HEK293 (cell line): ENCODE results near the gene IDNK.
"Not testable (repeated sequence)": the region's sequence is repeated elsewhere in the genome, so short reads cannot be mapped to it uniquely, and the experiment has no call there.

Experiments
- KLF16 ChIP-seq: fragments of 450-650 bp; formaldehyde crosslinking; IDR thresholded peaks from 2 replicates; pipeline ENCODE4 v1.5.1; 2017; ENCODE audit warnings: missing biosample characterization, missing genetic modification characterization
- ZNF24 ChIP-seq: fragments of 450-650 bp; formaldehyde crosslinking; IDR thresholded peaks from 2 replicates; pipeline ENCODE4 v1.5.1; 2016; ENCODE audit warnings: missing biosample characterization, missing genetic modification characterization
- ZNF292 ChIP-seq: fragments of 450-650 bp; formaldehyde crosslinking; IDR thresholded peaks from 2 replicates; pipeline ENCODE4 v1.5.1; 2016; ENCODE audit warnings: low read depth, missing biosample characterization, missing genetic modification characterization, borderline replicate concordance
- ZNF561 ChIP-seq: fragments of 450-650 bp; IDR thresholded peaks from 2 replicates; pipeline ENCODE4 v1.5.1; 2018; ENCODE audit warnings: missing biosample characterization, missing genetic modification characterization, borderline replicate concordance
- TF ChIP-seq, protein P1 (sequence below): fragments of 450-650 bp; formaldehyde crosslinking; IDR thresholded peaks from 2 replicates; pipeline ENCODE4 v1.5.1; 2016; ENCODE audit warnings: missing biosample characterization, missing genetic modification characterization

- TF ChIP-seq, protein P1, sequence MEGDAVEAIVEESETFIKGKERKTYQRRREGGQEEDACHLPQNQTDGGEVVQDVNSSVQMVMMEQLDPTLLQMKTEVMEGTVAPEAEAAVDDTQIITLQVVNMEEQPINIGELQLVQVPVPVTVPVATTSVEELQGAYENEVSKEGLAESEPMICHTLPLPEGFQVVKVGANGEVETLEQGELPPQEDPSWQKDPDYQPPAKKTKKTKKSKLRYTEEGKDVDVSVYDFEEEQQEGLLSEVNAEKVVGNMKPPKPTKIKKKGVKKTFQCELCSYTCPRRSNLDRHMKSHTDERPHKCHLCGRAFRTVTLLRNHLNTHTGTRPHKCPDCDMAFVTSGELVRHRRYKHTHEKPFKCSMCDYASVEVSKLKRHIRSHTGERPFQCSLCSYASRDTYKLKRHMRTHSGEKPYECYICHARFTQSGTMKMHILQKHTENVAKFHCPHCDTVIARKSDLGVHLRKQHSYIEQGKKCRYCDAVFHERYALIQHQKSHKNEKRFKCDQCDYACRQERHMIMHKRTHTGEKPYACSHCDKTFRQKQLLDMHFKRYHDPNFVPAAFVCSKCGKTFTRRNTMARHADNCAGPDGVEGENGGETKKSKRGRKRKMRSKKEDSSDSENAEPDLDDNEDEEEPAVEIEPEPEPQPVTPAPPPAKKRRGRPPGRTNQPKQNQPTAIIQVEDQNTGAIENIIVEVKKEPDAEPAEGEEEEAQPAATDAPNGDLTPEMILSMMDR (tag by site-specific recombination), result not testable (repeated sequence)
- TF ChIP-seq ZNF561 (tag by site-specific recombination); ZNF292; KLF16 (tag by site-specific recombination); ZNF24 (tag by site-specific recombination): not testable (repeated sequence)
These were observed 15.3 kb upstream of the IDNK start for GRCh38 chr9:83607620-83608019.
